Naive thymus-derived CD8-positive, alpha-beta T cell (primary cell): ENCODE measurements around the gene CDH4. TPM values are rescaled to one million over a fixed set of nuclear protein-coding genes. Genes with fewer than 3 reads are reported as not detected.

Experiments
- ATAC-seq, 2 donors: fragments of 150-1000 bp; cut with Tn5 transposase in 1 of 2; sonication (Bioruptor Pico), chemical (Tn5 transposase) in 1 of 2; 1 replicate in 1 of 2; 2 replicates in 1 of 2; pipeline ENCODE4 v1.10.0; 2021; ENCODE audit warnings: mild to moderate bottlenecking in 2 of 2, moderate library complexity in 2 of 2
- POLR2A ChIA-PET: fragments of 350-600 bp; sonication (Branson Sonifier 250); formaldehyde crosslinking; loops from one replicate; lab custom pipeline; 2021; ENCODE audit warnings: antibody characterized with exemption; lab: Charles Lee
- DNase-seq, 10 donors: peaks; one replicate each; pipeline versions ENCODE4 v3.0.0 to v3.0.0-alpha.2; 2020 to 2022
- H3K27ac Mint-ChIP-seq, 10 donors: one replicate each; pipeline ENCODE4 v1.8.0; 2020 to 2022; ENCODE audit warnings: mild to moderate bottlenecking in 10 of 10, mixed read lengths in 10 of 10, moderate library complexity in 4 of 10, inconsistent platforms in 1 of 10
- H3K27me3 Mint-ChIP-seq, 5 donors: one replicate each; pipeline ENCODE4 v1.8.0; 2021 to 2022; ENCODE audit warnings: mixed read lengths in 5 of 5
- H3K36me3 Mint-ChIP-seq, 3 donors: one replicate each; pipeline ENCODE4 v1.8.0; 2020 to 2022; ENCODE audit warnings: mixed read lengths in 3 of 3, mild to moderate bottlenecking in 2 of 3, inconsistent platforms in 1 of 3
- H3K4me1 Mint-ChIP-seq, 4 donors: one replicate each; pipeline ENCODE4 v1.8.0; 2021 to 2022; ENCODE audit warnings: mixed read lengths in 4 of 4
- H3K4me3 Mint-ChIP-seq, 10 donors: one replicate each; pipeline ENCODE4 v1.8.0; 2020 to 2022; ENCODE audit warnings: mild to moderate bottlenecking in 10 of 10, mixed read lengths in 10 of 10, moderate library complexity in 6 of 10, inconsistent platforms in 1 of 10
- H3K9me3 Mint-ChIP-seq, 9 donors: one replicate each; pipeline ENCODE4 v1.8.0; 2020 to 2022; ENCODE audit warnings: mixed read lengths in 9 of 9, mild to moderate bottlenecking in 3 of 9, inconsistent platforms in 1 of 9, moderate library complexity in 1 of 9
- polyA plus RNA-seq, 3 donors: library from polyadenylated mRNA; unstranded; fragments of 300-500 nt; fragmentation: Illumina TruSeq; gene quantifications; one replicate each; pipeline ENCODE4 v1.2.3, GENCODE V29; 2021
- total RNA-seq, 8 experiments: library from RNA in 2 of 8; stranded (reverse) in 2 of 8; gene quantifications; one replicate each; pipeline ENCODE4 v1.2.3 and lab custom pipeline; 2021 to 2026

The CDH4 gene
- total and polyA plus RNA-seq, 5 experiments from 2014 or later = 0.07 to 0.44 (median 0.15) TPM; not detected in 1

DNA sequence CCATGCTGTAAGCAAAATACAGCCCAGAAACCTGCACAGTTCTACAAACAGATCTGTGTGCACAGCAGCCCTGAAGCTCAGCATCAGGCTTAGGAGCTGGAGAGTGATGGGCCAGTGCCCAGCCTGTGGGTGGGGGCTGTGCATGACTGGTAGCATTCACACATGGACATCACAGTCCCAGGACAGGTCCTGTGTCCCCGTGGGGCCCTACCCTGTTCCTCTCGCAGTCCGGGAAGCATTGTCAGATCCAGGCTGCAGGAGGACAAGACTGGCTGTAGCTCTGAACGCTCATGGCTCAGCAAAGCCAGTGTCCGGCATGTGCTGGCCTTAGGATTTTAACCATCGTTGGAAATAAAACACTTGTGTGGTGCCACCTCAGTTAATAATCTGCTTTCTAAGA lies 234.1 kb downstream of the CDH4 start:
- POLR2A ChIA-PET = no interaction called here
- no peak overlapping the region for H3K4me3 Mint-ChIP-seq
- H3K4me1 Mint-ChIP-seq = peaks cover 0 to 2% (median 0%) of the 10 kb centered on the region in 4 donors
- H3K27ac Mint-ChIP-seq = no peak overlapping the region
- peaks cover 0 to 10% (median 1%) of the 10 kb centered on the region in 5 donors for H3K27me3 Mint-ChIP-seq
- no peak for DNase-seq
- peaks cover 0 to 11% (median 0%) of the 10 kb centered on the region in 9 donors for H3K9me3 Mint-ChIP-seq
- ATAC-seq = no peak
- no peaks in the 10 kb centered on the region for H3K36me3 Mint-ChIP-seq

GRCh38 chr20:61487346-61487996 lies 235.4 kb downstream of the CDH4 start:
- peaks cover 0 to 2% (median 0%) of the 10 kb centered on the region in 4 donors for H3K4me1 Mint-ChIP-seq
- no peak overlapping the region for H3K4me3 Mint-ChIP-seq
- peaks cover 0 to 10% (median 1%) of the 10 kb centered on the region in 5 donors for H3K27me3 Mint-ChIP-seq
- ATAC-seq (no peak), DNase-seq (no peak)
- H3K27ac Mint-ChIP-seq = no peak overlapping the region
- H3K36me3 Mint-ChIP-seq = no peaks in the 10 kb centered on the region
- H3K9me3 Mint-ChIP-seq = peaks cover 0 to 11% (median 0%) of the 10 kb centered on the region in 9 donors
- POLR2A ChIA-PET = no interaction called here

DNA sequence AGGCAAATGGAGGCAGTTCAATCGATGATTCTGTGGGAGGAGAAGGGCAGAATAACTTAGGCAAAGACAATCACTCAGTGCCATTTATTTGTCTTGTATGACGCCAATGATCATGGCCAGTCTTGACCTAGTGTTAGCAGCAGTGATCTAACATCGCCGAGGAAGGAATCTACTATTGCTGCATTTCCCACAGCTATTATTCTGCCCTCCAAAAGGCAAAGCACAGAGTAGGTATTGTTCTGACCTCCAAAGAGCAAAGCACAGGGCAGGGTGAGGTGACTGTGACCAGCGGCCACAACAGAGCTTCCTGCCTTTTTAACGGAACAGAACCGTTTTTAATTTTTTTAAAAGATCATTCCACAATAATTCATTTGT lies 235.9 kb downstream of the CDH4 start:
- no peak for ATAC-seq

DNA sequence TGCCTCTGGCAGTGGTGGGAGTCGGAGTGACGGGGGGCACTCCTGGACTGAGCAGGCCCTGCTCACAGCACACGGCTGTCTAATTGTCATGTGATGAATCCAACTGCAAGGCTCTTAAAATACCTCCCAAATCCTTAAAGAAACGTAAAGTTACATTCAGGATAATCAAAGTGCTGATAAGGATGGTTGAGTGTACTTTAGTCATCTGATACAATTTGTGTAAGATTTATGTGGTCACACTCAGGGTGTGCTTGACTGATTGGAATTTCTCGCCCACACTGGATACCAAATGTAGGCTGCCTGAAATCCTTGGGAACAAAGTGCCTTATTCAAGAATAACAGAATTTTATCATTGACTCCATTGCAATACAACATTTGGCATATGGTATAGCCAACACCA lies 238.7 kb downstream of the CDH4 start:
- H3K4me1 Mint-ChIP-seq = no peaks in the 10 kb centered on the region
- peaks cover 0 to 8% (median 0%) of the 10 kb centered on the region in 9 donors for H3K9me3 Mint-ChIP-seq
- no peak for ATAC-seq

More for the DNA sequence above, 235.9 kb downstream of the CDH4 start:
- H3K4me3 Mint-ChIP-seq = no peak overlapping the region
- H3K27me3 Mint-ChIP-seq = peaks cover 0 to 10% (median under 1%) of the 10 kb centered on the region in 5 donors
- no peaks in the 10 kb centered on the region for H3K36me3 Mint-ChIP-seq
- H3K4me1 Mint-ChIP-seq = peaks cover 0 to 2% (median 0%) of the 10 kb centered on the region in 4 donors
- peaks cover 0 to 11% (median 0%) of the 10 kb centered on the region in 9 donors for H3K9me3 Mint-ChIP-seq
- H3K27ac Mint-ChIP-seq = no peak overlapping the region
- DNase-seq = no peak
- POLR2A ChIA-PET = no interaction called here

DNA sequence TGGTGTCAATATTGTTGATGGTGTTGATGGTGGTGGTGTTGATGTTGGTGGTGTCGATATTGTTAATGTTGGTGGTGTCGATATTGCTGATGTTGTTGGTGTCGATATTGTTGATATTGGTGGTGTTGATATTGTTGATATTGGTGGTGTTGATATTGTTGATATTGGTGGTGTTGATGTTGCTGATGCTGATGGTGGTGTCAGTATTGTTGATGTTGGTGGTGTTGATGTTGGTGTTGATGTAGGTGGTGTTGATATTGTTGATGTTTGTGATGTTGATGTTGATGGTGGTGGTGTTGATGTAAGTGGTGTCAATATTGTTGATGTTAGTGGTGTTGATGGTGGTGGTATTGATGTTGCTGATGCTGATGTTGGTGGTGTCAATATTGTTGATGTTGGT lies 240.0 kb downstream of the CDH4 start:
- Mint-ChIP-seq H3K4me1 (peaks cover 0 to 1% (median 0%) of the 10 kb centered on the region in 4 donors), H3K9me3 (peaks cover 0 to 8% (median 0%) of the 10 kb centered on the region in 9 donors), H3K27me3 (peaks cover 0 to 12% (median 0%) of the 10 kb centered on the region in 5 donors), H3K27ac (no peak overlapping the region), H3K36me3 (no peaks in the 10 kb centered on the region), H3K4me3 (no peak overlapping the region)
- POLR2A ChIA-PET = no interaction called here
- ATAC-seq (no peak), DNase-seq (no peak)

More for the DNA sequence above, 238.7 kb downstream of the CDH4 start:
- H3K36me3 Mint-ChIP-seq = no peaks in the 10 kb centered on the region
- no peak overlapping the region for H3K27ac Mint-ChIP-seq
- POLR2A ChIA-PET = no interaction called here
- H3K4me3 Mint-ChIP-seq = no peak overlapping the region
- DNase-seq = no peak
- peaks cover 0 to 10% (median 0%) of the 10 kb centered on the region in 5 donors for H3K27me3 Mint-ChIP-seq

DNA sequence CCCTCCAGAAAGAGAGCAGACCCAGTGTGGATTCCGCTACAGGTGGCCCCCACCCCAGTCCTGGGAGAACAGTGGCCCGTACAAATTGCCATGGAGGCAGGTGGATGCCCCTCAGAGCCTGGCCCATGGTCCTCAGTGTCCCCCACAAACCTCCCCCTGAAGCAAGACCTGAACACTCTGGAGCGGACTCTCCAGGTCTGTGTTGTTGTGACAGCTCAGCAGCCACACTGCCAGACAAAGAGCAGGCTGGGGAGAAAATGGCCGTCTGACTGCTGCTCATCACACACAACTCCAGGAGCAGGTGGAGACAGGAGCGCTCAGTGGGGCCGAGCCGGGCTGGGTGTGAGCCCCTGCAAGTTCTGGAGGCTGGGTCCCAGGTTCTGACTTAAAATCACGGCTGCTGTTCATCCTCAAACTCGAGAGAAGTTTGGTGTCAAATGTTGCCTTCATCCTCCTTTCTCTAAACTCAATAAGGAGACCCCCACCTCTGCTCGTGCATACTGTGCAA lies 241.8 kb downstream of the CDH4 start:
- H3K27me3 Mint-ChIP-seq = peaks cover 0 to 10% (median 0%) of the 10 kb centered on the region in 5 donors
- no peaks in the 10 kb centered on the region for H3K36me3 Mint-ChIP-seq
- DNase-seq (no peak), ATAC-seq (no peak)
- H3K9me3 Mint-ChIP-seq = peaks cover 0 to 8% (median 0%) of the 10 kb centered on the region in 9 donors
- POLR2A ChIA-PET = no interaction called here
- no peak overlapping the region for H3K27ac Mint-ChIP-seq
- no peak overlapping the region for H3K4me3 Mint-ChIP-seq
- H3K4me1 Mint-ChIP-seq = peaks cover 0 to 1% (median 0%) of the 10 kb centered on the region in 4 donors

GRCh38 chr20:61494763-61495575 lies 242.9 kb downstream of the CDH4 start:
- Mint-ChIP-seq H3K4me3 (no peak overlapping the region), H3K27ac (peak overlapping the region in 1 of 10 donors; percentile 75)

DNA sequence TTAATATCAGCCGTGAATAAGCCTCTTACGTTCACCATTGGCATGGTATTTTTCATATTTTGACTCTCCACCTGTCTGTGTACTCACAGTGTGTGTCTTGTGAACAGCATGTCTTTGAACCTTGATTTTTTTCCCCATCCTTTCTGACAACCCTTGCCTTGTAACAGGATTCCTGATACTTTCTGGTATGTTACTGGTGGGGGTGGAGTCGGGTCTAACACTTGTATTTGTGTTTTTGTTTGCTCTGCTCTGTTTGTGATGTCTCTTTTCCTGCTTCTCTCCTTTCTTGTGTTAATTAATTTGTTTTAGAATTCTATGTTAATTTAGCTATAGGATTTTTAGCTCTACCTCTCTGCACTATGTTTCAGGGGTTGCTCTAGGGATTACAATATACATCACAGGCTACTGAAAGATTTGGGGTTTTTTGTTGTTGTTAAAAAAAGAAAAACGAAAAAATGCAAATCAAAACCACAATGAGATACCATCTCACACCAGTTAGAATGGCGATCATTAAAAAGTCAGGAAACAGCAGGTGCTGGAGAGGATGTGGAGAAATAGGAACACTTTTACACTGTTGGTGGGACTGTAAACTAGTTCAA lies 245.1 kb downstream of the CDH4 start:
- peaks cover 0 to 4% (median 1%) of the 10 kb centered on the region in 4 donors for H3K4me1 Mint-ChIP-seq
- no peak overlapping the region for H3K27ac Mint-ChIP-seq
- DNase-seq (no peak), ATAC-seq (no peak)
- POLR2A ChIA-PET = no interaction called here
- peaks cover 0 to 10% (median 0%) of the 10 kb centered on the region in 5 donors for H3K27me3 Mint-ChIP-seq
- H3K9me3 Mint-ChIP-seq = peaks cover 0 to 4% (median 0%) of the 10 kb centered on the region in 9 donors
- no peak overlapping the region for H3K4me3 Mint-ChIP-seq
- no peaks in the 10 kb centered on the region for H3K36me3 Mint-ChIP-seq

More at GRCh38 chr20:61494763-61495575, 242.9 kb downstream of the CDH4 start:
- Mint-ChIP-seq H3K36me3 (no peaks in the 10 kb centered on the region), H3K4me1 (peaks cover 0 to 1% (median 0%) of the 10 kb centered on the region in 4 donors), H3K27me3 (peaks cover 0 to 10% (median 0%) of the 10 kb centered on the region in 5 donors), H3K9me3 (peaks cover 0 to 4% (median 0%) of the 10 kb centered on the region in 9 donors)
- DNase-seq (no peak), ATAC-seq (no peak)
- POLR2A ChIA-PET = no interaction called here

GRCh38 chr20:61499859-61500554 lies 247.9 kb downstream of the CDH4 start:
- Mint-ChIP-seq H3K9me3 (no peaks in the 10 kb centered on the region), H3K27me3 (peaks cover 0 to 13% (median 0%) of the 10 kb centered on the region in 5 donors), H3K4me1 (peaks cover 0 to 4% (median 1%) of the 10 kb centered on the region in 4 donors), H3K36me3 (no peaks in the 10 kb centered on the region), H3K27ac (peak overlapping the region in 2 of 10 donors; percentile 78 to 95), H3K4me3 (peak overlapping the region in 1 of 10 donors; percentile 10)
- DNase-seq (no peak), ATAC-seq (no peak)
- POLR2A ChIA-PET = no interaction called here

GRCh38 chr20:61500791-61501321 lies 248.8 kb downstream of the CDH4 start:
- peak in 1 of 2 donors; percentile 60 for ATAC-seq
- H3K36me3 Mint-ChIP-seq = no peaks in the 10 kb centered on the region
- H3K9me3 Mint-ChIP-seq = no peaks in the 10 kb centered on the region
- peaks cover 0 to 4% (median 1%) of the 10 kb centered on the region in 4 donors for H3K4me1 Mint-ChIP-seq
- POLR2A ChIA-PET = no interaction called here
- H3K27ac Mint-ChIP-seq = peak overlapping the region in 8 of 10 donors; percentile 19 to 95 (median 56)
- H3K27me3 Mint-ChIP-seq = peaks cover 0 to 12% (median 0%) of the 10 kb centered on the region in 5 donors
- DNase-seq = no peak
- H3K4me3 Mint-ChIP-seq = peak overlapping the region in 2 of 10 donors; percentile 7 to 73

- no peaks in the 10 kb centered on the region for H3K36me3 Mint-ChIP-seq
- POLR2A ChIA-PET = no interaction called here
- H3K4me3 Mint-ChIP-seq = no peak overlapping the region
- no peaks in the 10 kb centered on the region for H3K9me3 Mint-ChIP-seq
- H3K4me1 Mint-ChIP-seq = peaks cover 0 to 4% (median under 1%) of the 10 kb centered on the region in 4 donors
- DNase-seq (no peak), ATAC-seq (no peak)
- peaks cover 0 to 7% (median 0%) of the 10 kb centered on the region in 5 donors for H3K27me3 Mint-ChIP-seq
- peak overlapping the region in 1 of 10 donors; percentile 75 for H3K27ac Mint-ChIP-seq
Observed at GRCh38 chr20:61502433-61502832, 250.4 kb downstream of the CDH4 start.

GRCh38 chr20:61503106-61503505 lies 251.0 kb downstream of the CDH4 start:
- no peak for DNase-seq
- no peak overlapping the region for H3K4me3 Mint-ChIP-seq
- peaks cover 0 to 7% (median 0%) of the 10 kb centered on the region in 5 donors for H3K27me3 Mint-ChIP-seq
- no peak overlapping the region for H3K27ac Mint-ChIP-seq
- ATAC-seq = no peak
- POLR2A ChIA-PET = no interaction called here
- H3K9me3 Mint-ChIP-seq = no peaks in the 10 kb centered on the region
- H3K36me3 Mint-ChIP-seq = no peaks in the 10 kb centered on the region
- H3K4me1 Mint-ChIP-seq = peaks cover 0 to 4% (median under 1%) of the 10 kb centered on the region in 4 donors
